PC-3 (cell line): ENCODE measurements around the gene LRRC8C. TPM values are rescaled to one million over a fixed set of nuclear protein-coding genes. Genes with fewer than 3 reads are reported as not detected.
"Not testable (repeated sequence)": the region's sequence is repeated elsewhere in the genome, so short reads cannot be mapped to it uniquely, and the experiment has no call there.

Experiments used
- ATAC-seq: fragments of 200-7000 bp; cut with Tn5 transposase; 2 replicates; pipeline ENCODE4 v1.9.1; 2020; ENCODE audit warnings: mild to moderate bottlenecking, moderate library complexity
- BruUV-seq: library from RNA; stranded (reverse); fragments of 400-500 nt; replicated peaks from 2 replicates; lab custom pipeline; 2021; lab: Mats Ljungman, UMichigan
- CTCF ChIA-PET: fragments of 300-600 bp; sonication (Branson Sonifier 250); formaldehyde crosslinking; loops from one replicate; lab custom pipeline; 2022; ENCODE audit warnings: antibody characterized with exemption; lab: Charles Lee
- POLR2A ChIA-PET: fragments of 300-600 bp; sonication (Branson Sonifier 250); formaldehyde crosslinking; loops from one replicate; lab custom pipeline; 2022; ENCODE audit warnings: antibody characterized with exemption; ENCODE audit not compliant: unreplicated experiment; lab: Charles Lee
- DNase-seq: peaks from one replicate; pipeline ENCODE4 v3.0.0-alpha.2; 2015
- H2AFZ ChIP-seq: fragments of 300-600 bp; sonication (generic); 2 replicates; pipeline ENCODE4 v1.6.0; 2016; ENCODE audit warnings: antibody characterized with exemption, low read length
- H3F3A ChIP-seq: fragments of 300-600 bp; sonication (generic); one replicate; pipeline ENCODE4 v1.6.0; 2017; ENCODE audit warnings: antibody characterized with exemption, low read length, control low read depth, mild to moderate bottlenecking; ENCODE audit not compliant: unreplicated experiment
- H3K27ac ChIP-seq: fragments of 300-600 bp; sonication (generic); 2 replicates; pipeline ENCODE4 v1.5.1; 2016; ENCODE audit warnings: mild to moderate bottlenecking, low read length
- H3K27me3 ChIP-seq: fragments of 300-600 bp; sonication (generic); 2 replicates; pipeline ENCODE4 v1.6.1; 2016; ENCODE audit warnings: low read length, mixed read lengths
- H3K36me3 ChIP-seq: fragments of 300-600 bp; sonication (generic); 2 replicates; pipeline ENCODE4 v1.6.1; 2016; ENCODE audit warnings: low read depth, mixed run types, low read length, mixed read lengths
- H3K4me1 ChIP-seq: fragments of 300-600 bp; sonication (generic); 2 replicates; pipeline ENCODE4 v1.5.1; 2016; ENCODE audit warnings: low read length; ENCODE audit not compliant: insufficient read depth
- H3K4me2 ChIP-seq: fragments of 300-600 bp; sonication (generic); 2 replicates; pipeline ENCODE4 v1.6.0; 2016; ENCODE audit warnings: low read length
- H3K4me3 ChIP-seq: fragments of 300-600 bp; sonication (generic); 2 replicates; pipeline ENCODE4 v1.5.1; 2016; ENCODE audit warnings: mild to moderate bottlenecking, low read length, mixed read lengths
- H3K79me2 ChIP-seq: fragments of 300-600 bp; sonication (generic); 2 replicates; pipeline ENCODE4 v1.6.1; 2017; ENCODE audit warnings: low read length, mixed read lengths
- H3K9ac ChIP-seq: fragments of 300-600 bp; sonication (generic); 2 replicates; pipeline ENCODE4 v1.6.0; 2016; ENCODE audit warnings: mild to moderate bottlenecking, low read length
- H3K9me2 ChIP-seq: fragments of 300-600 bp; sonication (generic); replicated peaks from 2 replicates; pipeline ENCODE4 v1.6.1; 2016; ENCODE audit warnings: mixed run types, low read length, mixed read lengths
- H3K9me3 ChIP-seq: fragments of 300-600 bp; sonication (generic); 2 replicates; pipeline ENCODE4 v1.6.1; 2016; ENCODE audit warnings: low read length, mixed read lengths
- H4K20me1 ChIP-seq: fragments of 300-600 bp; sonication (generic); 2 replicates; pipeline ENCODE4 v1.6.1; 2016; ENCODE audit warnings: low read length, mixed read lengths
- EZH2 ChIP-seq: fragments of 300-600 bp; sonication (generic); IDR thresholded peaks from one replicate; pipeline ENCODE4 v1.6.1; 2017; ENCODE audit warnings: antibody characterized with exemption, mild to moderate bottlenecking, low read length; ENCODE audit not compliant: unreplicated experiment
- EZH2phosphoT487 ChIP-seq: fragments of 300-600 bp; sonication (generic); IDR thresholded peaks from 2 replicates; pipeline ENCODE4 v1.6.1; 2018; ENCODE audit warnings: mild to moderate bottlenecking, antibody characterized with exemption, low read length, borderline replicate concordance
- intact Hi-C: fragments of 100-400 bp; cut with micrococcal nuclease; formaldehyde crosslinking; loops from 2 replicates; pipeline ENCODE4 v1.9.0; 2023
- total RNA-seq: library from RNA; depleted of rRNA; stranded (reverse); fragments of >200 nt; gene quantifications from 2 replicates; pipeline ENCODE4 v1.2.3, GENCODE V29; 2014
- TF ChIP-seq, protein P1 (sequence below): fragments of 300-600 bp; sonication (generic); conservative IDR thresholded peaks from 2 replicates; pipeline ENCODE4 v1.5.1; 2017; ENCODE audit warnings: antibody characterized with exemption, low read depth, mild to moderate bottlenecking, low read length

LRRC8C gene
- total RNA-seq, 1 experiment from 2014 or later = 4.3 TPM

DNA sequence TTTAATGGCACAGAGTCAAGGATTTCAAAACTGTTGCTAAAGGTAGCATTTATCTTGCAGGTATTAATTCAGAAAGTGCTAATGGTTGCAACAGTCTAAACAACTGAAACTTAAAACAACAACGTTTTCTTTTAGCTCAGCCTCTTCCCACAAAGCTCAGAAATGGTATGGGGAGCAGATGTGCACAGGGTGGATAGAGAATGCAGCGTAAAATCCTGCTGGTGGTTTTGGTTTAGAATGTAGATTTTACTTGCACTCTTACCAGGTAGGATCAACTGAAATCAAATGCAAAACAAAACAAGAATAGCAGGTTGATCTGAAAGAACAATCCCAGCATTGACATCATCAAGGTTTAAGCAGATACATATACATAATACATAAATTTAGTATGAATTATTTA, 3.8 kb upstream of the LRRC8C start:
- H3K9ac ChIP-seq = no peak overlapping the region
- H3F3A ChIP-seq = no peaks in the 10 kb centered on the region
- H3K36me3 ChIP-seq = no peaks in the 10 kb centered on the region
- H3K4me3 ChIP-seq = no peak overlapping the region
- ChIA-PET POLR2A (no interaction called here), CTCF (no interaction called here)
- H2AFZ ChIP-seq = no peak overlapping the region
- H4K20me1 ChIP-seq = no peaks in the 10 kb centered on the region
- H3K9me2 ChIP-seq = no peaks in the 10 kb centered on the region
- intact Hi-C loops = no loop called here
- no peak overlapping the region for H3K27ac ChIP-seq
- H3K4me1 ChIP-seq = peaks cover 2% of the 10 kb centered on the region; the same call in 1 of the 2 replicates
- TF ChIP-seq EZH2 = no peak
- TF ChIP-seq EZH2phosphoT487 = no peak
- TF ChIP-seq, protein P1, sequence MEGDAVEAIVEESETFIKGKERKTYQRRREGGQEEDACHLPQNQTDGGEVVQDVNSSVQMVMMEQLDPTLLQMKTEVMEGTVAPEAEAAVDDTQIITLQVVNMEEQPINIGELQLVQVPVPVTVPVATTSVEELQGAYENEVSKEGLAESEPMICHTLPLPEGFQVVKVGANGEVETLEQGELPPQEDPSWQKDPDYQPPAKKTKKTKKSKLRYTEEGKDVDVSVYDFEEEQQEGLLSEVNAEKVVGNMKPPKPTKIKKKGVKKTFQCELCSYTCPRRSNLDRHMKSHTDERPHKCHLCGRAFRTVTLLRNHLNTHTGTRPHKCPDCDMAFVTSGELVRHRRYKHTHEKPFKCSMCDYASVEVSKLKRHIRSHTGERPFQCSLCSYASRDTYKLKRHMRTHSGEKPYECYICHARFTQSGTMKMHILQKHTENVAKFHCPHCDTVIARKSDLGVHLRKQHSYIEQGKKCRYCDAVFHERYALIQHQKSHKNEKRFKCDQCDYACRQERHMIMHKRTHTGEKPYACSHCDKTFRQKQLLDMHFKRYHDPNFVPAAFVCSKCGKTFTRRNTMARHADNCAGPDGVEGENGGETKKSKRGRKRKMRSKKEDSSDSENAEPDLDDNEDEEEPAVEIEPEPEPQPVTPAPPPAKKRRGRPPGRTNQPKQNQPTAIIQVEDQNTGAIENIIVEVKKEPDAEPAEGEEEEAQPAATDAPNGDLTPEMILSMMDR = no peak
- ATAC-seq = no peak
- no peaks in the 10 kb centered on the region for H3K27me3 ChIP-seq
- no peak for DNase-seq
- BruUV-seq = no TSS peak
- peaks cover 6% of the 10 kb centered on the region for H3K79me2 ChIP-seq
- no peaks in the 10 kb centered on the region for H3K9me3 ChIP-seq
- H3K4me2 ChIP-seq = no peak overlapping the region

DNA sequence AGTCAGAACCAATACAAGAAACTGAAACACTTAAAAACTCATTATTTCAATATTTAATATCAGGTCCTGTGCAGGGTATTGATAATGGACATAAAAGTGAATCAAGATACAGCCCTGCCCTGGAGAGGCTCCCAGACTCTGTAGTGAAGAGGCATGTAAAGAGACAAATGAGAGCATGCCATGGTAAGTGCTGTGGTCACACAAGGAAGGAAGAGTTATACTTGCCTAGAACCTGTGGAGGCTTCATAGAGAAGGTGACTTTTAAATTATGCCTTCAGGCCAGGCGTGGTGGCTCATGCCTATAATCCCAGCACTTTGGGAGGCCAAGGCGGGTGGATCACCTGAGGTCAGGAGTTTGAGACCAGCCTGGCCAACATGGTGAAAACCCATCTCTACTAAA, 3.3 kb upstream of the LRRC8C start:
- POLR2A ChIA-PET, ATAC-seq, BruUV-seq, H3K4me3 ChIP-seq, H3K9me2 ChIP-seq, H3K27ac ChIP-seq, DNase-seq, H3K36me3 ChIP-seq, H3K9me3 ChIP-seq, H3K4me1 ChIP-seq, H2AFZ ChIP-seq, H4K20me1 ChIP-seq, H3K9ac ChIP-seq, H3F3A ChIP-seq, H3K27me3 ChIP-seq, H3K4me2 ChIP-seq, intact Hi-C loops: not testable (repeated sequence)
- peaks cover 10% of the 10 kb centered on the region for H3K79me2 ChIP-seq
- CTCF ChIA-PET = interaction anchor here (1.1 kb wide), 1 partner anchor 133 kb away, joined by 4 read pairs; no protein-coding TSS in a partner anchor

DNA sequence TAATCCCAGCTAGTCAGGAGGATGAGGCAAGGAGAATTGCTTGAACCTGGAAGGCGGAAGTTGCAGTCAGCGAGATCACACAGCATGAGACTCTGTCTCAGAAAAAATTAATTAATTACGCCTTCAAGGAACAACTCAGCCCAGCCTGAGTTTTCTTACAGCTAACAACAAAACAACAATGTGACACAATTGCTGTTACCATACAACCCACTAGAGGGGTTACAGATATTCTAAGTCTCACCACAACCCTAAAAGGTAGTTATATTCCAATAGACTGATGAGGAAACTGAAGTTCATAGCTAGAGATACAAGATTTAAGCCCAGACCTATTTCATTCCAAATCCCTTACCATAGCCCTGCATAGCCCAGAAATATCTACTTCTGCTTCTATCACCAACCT, 2.9 kb upstream of the LRRC8C start:
- peaks cover 15% of the 10 kb centered on the region for H3K79me2 ChIP-seq
- H3K36me3 ChIP-seq = no peaks in the 10 kb centered on the region
- ChIA-PET CTCF (interaction anchor here (1.1 kb wide), 1 partner anchor 133 kb away, joined by 4 read pairs; no protein-coding TSS in a partner anchor), POLR2A (no interaction called here)
- H3K27ac ChIP-seq = no peak overlapping the region
- H2AFZ ChIP-seq = no peak overlapping the region
- H3K9me2 ChIP-seq = no peaks in the 10 kb centered on the region
- H3K4me2 ChIP-seq = no peak overlapping the region
- no peaks in the 10 kb centered on the region for H3K9me3 ChIP-seq
- H3K4me3 ChIP-seq = no peak overlapping the region
- intact Hi-C loops = no loop called here
- TF ChIP-seq, protein P1 = no peak
- TF ChIP-seq EZH2phosphoT487 (no peak), EZH2 (no peak)
- H4K20me1 ChIP-seq = no peaks in the 10 kb centered on the region
- no peak overlapping the region for H3K9ac ChIP-seq
- DNase-seq (no peak), ATAC-seq (no peak)
- H3K27me3 ChIP-seq = no peaks in the 10 kb centered on the region
- no peaks in the 10 kb centered on the region for H3F3A ChIP-seq
- no TSS peak for BruUV-seq
- H3K4me1 ChIP-seq = peaks cover 5% of the 10 kb centered on the region; the same call in 1 of the 2 replicates
